Right renal cortex interstitium (tissue), 3 donors: ENCODE results near the gene DCANP1. TPM values are rescaled to one million over a fixed set of nuclear protein-coding genes. Genes with fewer than 3 reads are reported as not detected.
"Not testable (repeated sequence)": the region's sequence is repeated elsewhere in the genome, so short reads cannot be mapped to it uniquely, and the experiment has no call there.

Experiments used
- DNase-seq, 3 donors: peaks; one replicate each; pipeline ENCODE4 v3.0.0-alpha.2; 2013; ENCODE audit warnings: low read depth in 3 of 3, low spot score in 2 of 3
- polyA plus RNA-seq, 3 donors: library from polyadenylated mRNA; unstranded; fragments of 120-200 nt; gene quantifications; one replicate each; pipeline ENCODE4 v1.2.1, GENCODE V29; 2013; ENCODE audit not compliant: insufficient read length in 3 of 3

The DCANP1 gene, protein sequence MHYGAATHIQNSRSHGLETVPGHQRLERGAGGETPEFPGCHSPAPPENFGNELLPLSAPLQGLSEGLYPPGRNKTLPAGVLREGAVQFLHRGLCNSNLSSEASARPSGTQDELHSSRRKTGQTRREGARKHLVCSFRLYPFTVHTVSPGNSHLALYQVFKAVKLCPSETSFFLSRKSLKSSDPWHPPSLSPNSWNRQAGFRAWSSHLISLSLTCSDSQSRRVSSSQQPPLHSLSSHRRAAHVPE
- under 1 TPM in 1 of 3 donors, not detected in 2; 0.18 TPM for polyA plus RNA-seq

DNA sequence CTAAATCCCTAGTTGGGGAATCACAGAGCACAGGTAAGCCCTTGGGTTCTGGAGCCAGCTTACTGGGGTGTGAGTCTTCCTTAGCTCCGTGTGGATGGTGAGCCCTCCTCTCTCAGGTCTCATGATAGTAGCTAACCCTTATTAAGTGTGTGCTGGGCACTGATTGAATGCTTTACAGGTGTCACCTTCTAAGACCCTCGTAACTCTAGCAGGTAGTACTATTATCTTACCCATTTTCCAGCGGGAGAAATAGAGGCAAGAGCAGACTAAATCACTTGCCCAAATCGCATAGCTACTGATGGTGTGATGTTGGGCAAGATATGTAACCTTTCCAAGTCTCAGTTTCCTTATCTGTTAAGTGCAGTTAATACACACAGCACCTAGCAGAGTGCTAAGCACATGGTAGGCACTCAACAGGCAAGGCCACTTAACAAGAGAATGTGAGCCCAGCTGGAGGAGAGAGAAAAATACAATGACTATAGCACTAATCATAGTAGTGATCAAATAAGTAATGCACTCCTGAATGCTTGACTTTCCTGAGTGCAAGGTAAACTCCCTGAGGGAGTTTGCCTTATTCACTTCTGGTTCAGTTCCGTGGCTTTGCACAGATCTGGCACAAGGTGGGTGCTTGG, at the start of gene DCANP1:
Gene DCANP1, minus strand, starts transcription at position 51 of the 632 bp plus-strand sequence. CDS start 240 bp downstream, outside the sequence.
- no peak for DNase-seq

DNA sequence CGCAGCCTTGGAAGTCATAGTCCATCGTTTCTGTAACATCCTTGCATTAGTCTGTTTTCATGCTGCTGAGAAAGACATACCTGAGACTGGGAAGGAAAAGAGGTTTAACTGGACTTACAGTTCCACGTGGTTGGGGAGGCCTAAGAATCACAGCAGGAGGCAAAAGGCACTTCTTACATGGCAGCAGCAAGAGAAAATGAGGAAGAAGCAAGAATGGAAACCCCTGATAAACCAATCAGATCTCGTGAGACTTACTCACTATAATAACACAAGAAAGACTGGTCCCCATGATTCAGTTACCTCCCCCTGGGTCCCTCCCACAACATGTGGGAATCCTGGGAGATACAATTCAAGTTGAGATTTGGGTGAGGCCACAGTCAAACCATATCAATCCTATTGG, 48.4 kb upstream of the DCANP1 start:
- DNase-seq: not testable (repeated sequence)

DNA sequence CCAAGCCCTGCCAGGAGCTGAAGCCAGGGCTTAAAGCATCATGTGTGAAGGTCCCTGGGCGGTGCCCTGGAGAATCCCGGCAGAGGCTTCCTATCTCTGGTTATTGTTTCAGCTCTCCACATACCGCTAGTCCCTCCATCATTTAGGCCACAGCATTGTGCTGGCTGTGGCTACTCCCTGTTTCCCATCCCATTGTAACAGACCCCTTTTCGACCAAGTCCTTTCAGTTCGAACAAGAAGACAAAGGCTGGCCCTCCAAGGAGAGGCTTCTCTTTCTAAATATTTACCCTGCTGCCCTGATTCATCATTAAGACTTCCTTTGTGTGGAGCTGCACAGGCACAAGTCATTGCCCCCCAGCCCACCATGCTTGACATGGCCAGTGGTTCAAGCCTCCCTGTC, 47.0 kb upstream of the DCANP1 start:
- DNase-seq: no peak

DNA sequence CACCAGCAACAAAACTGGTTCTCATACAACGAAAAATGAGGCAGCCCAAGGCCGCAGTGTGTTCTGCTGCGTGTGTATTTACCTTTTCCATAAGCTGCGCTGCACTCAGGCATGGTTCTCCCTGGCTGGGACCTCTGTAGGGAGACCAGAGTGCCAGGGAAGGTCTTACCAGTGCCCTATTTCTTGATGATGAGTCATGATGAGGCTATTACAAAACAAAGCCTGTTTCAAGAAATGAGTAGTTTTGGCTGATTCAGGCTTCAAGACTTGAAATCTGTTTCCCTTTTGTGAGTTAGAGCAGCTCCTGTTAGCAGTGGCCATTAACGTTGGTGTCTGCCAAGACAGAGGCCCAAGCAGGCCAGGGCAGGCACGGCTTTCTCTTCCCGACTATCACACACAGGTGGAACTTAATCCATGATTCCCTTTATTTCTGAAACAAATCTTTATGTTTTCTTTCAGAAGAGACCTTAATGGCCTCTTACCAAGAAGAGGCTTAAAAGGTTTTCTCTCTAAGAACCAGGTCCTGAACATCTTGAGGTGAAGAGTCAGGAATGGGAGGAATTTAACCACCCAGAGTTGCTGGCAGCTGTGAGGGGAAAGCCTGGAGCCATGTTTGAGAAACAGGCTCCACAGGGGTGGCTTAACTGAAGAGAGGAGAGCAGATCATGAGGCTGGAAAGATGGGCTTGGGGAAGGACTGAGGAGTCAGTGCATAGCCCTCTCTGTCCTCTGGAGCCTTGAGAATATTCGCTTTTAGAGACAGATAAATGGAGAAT, 46.4 kb upstream of the DCANP1 start:
- no peak for DNase-seq

DNA sequence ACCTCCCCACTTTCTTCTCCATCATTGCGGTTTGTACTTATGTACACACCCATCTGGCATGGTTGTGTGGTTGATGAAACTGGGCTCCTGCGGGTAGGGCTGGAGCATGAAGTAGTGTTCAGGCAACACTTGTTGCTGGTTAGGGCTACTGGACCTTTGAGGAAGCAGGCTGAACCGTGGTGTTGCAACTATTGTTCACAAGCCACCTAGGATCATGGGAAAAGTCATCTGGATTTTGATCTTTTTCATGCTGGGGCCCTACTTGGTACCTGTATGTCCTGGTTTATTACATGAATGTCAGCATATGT, 45.1 kb upstream of the DCANP1 start:
- no peak for DNase-seq

DNA sequence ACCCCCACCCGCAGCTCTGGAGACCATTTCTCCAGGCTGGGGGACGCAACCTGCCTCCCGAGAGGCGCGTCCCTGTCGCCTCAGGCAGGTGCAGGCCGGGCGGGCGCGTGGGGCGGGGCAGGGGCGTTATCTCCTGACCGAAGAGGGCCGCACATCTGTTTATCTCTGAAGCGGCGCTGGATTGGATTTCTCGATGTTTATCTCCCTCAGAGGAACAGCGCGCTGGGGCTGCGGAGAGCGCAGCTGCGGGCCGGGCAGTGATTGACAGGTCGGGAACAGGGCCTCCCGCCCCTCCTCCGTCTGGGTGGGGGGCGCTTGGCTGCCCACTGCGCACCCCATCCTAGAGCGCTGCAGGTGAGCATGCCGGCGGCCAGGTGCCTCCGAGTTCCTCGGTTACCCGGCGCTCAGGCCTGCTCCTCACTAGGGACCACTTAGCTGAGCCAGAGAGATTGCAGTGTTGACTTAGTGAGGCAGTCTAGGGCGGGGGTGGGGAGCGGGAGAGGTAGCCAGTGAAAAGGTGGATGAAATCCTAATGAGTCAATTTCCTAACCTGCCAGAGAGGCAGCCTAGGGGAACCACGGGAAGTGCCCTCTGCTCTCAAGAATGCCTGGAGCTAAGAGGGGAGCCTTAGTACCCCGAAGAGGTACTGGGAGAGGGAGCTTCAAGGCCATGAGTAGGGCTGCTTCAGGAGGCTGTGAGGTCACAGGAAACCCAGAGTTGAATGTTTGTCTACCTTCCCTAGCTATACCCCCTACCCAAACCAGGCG, 44.6 kb upstream of the DCANP1 start:
- DNase-seq: no peak

DNA sequence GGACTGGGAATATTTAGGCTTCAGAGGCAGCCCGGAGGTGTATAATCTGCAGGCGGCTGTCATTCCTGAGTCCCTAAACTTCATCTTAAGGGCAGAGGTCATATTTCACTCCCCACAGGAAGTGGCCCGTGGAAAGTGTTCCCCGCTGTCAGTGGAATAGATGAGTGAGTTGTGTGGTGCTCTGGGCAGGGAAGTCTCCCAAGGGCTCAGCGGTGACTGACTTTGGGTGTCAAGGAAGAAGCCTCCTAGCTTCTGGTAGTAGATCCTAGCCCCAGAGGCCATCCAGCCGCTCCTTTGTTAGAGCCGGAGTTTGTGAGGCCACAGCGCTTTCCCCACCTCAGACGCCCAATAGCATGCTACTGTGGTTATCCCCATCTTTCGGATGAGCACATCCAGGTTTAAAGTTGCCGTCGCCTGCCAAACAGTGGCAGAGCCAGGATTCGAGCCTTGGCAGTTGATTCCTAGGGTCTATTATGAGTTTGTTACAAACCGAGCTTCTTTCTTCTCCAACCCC, 43.9 kb upstream of the DCANP1 start:
- DNase-seq: no peak

DNA sequence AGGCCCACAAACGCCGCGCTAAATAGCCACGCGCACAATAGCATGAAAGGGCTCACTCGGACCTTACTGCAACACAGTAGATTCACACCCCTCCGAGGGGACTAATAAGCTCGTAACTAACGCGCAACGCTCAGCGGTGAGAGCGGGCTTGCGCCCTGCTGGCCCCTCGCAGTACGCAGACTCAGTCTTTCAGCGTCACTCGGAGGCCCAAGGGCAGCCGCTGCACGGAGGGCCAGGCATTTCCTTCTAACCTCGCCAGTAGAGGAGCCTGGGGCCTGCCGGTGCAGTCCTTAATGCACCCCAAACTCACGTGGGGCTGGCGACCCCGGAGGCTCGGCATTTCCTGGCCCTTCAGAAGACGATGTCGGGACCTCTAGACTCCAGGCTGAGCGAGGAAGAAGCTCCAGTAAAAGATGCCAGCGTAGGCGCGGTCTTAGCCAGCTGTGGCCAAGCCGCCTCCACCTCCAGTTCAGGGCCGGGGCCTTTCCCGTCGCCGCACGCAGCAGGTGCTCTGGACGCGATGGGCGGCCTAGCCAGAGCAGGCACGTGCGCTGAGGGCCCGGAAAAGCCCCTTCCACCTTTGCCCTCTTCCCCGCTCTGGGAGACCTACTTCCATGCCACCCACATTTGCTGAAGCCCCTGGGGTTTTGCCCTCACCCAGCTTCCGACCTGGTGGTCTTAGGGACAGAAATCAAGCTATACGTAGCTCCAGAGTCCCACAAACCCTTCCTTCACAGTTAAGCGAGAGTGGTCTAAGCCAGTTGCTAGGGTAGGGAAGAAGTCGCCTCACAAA, 43.3 kb upstream of the DCANP1 start:
- no peak for DNase-seq

DNA sequence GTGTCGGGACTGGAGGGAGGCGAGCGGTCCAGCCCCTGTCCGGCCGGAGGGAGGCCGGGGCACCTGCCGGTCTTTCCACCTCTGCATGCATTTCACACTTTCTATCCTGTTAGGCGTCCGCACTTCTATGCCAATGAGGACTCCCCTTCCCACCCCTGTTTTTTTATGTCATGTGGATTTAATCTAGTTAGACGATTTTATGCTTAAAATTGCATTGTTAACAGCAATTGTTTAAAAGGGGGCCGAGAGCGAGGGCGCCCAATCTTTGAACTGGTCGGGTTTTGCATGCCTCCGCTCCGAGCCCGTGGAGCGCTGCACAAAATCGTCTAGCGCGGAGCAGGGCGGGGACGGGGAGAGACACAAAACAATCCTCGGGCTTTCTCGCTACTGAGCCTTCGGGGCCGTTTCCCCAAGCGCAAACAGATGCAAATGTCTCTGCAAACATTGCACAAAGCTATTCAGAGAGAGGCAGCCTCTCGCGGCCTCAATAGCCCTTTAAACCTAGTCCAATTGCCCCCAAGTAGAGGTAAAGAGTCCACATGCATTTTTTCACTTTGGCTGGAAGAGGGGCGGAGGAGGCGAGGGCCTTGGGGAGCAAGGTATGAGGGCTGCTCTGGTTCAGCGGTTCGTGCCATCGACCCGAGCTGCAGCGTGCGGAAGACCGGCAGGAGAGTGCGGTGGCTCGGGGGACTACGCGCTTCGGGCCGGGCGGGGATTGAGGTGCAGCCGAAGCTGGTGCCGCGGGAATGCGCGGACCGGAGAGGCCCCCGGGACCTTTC, 42.5 kb upstream of the DCANP1 start:
- DNase-seq: no peak

DNA sequence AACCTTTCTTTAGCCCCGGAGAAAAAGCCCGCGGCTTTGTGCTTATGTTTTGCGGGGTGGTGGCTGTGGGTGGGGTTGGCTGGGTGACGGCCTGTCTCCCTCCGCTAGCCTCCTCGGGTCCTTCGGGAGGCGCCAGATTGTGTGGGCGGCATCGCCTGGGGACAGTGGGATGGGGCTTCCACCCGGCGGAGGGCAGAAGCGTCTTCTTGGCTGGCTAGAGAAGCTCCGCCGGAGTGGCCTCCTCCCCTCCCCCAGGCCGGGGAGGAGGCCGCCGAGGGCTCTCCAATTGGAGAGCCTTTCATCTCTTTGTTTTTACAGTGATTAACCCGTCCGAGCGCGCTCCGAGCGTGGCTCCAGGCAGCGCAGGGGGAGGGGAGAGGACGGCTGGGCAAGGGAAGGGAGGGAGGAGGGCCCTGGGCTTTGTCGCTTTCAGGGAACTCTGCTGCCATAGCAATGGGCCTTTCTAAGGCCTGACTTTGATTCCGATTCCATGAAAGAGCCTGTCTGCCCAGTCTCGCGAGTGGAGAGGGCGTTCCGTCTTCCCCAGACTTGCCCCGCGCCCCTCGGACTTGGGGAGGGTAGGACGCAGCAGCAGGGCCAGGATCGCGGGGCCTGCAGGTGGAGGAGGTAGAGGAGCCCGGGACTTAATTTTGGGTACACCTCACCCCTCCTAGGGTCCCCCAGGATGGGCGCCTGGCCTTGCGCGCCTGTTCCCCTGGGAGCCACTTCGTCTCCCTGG, 41.7 kb upstream of the DCANP1 start:
- peak in 1 of 3 donors; percentile 59 for DNase-seq

DNA sequence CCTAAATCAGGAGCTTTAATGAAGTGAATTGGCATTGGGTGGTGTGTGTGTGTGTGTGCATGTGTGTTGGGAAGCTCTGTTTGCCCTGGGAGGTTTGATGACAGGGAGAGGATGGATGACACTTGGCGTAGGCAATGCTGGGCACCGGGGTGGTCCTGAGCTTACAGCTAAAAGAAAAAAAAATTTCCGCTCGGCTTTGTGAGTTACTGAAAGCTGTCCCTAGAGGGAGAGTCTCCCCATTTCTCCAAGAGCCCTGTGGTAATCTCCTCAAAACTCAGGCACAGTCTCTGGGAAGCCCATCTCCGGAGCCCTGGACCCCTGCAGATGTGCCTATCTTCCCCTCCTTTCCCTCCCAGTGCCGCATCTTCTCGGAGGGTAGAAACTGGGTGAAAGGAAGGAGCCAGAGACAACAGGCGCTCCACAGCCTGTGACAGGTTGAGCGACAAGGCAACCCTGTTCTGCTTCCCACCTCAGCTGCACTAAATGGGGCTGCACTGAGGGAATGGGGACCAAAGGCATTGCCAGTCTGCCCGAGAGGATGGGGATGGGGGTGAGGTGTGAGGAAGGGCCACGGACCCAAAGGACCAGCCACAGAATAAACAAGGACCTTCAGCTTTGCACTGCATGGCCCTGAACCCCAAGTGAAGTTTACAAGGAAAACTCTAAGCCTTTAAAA, 40.8 kb upstream of the DCANP1 start:
- DNase-seq: no peak

DNA sequence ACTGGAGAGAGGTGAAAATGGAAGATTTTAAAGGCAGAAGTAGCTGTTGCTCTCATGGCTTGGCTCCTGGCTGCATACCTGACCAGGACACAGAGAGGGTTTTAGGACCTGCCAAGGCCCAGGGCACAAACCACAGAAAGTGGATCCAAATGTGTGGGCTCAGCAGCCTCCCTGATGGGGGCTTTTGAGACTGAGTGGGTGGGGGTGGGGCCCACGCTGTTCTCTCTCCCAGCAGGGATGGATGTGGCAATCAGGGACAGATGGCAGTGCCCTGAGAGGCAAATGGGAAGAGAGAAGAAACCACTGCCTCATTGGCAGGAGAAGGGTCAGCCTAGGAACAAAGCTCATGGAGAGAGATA, 39.9 kb upstream of the DCANP1 start:
- DNase-seq: no peak

DNA sequence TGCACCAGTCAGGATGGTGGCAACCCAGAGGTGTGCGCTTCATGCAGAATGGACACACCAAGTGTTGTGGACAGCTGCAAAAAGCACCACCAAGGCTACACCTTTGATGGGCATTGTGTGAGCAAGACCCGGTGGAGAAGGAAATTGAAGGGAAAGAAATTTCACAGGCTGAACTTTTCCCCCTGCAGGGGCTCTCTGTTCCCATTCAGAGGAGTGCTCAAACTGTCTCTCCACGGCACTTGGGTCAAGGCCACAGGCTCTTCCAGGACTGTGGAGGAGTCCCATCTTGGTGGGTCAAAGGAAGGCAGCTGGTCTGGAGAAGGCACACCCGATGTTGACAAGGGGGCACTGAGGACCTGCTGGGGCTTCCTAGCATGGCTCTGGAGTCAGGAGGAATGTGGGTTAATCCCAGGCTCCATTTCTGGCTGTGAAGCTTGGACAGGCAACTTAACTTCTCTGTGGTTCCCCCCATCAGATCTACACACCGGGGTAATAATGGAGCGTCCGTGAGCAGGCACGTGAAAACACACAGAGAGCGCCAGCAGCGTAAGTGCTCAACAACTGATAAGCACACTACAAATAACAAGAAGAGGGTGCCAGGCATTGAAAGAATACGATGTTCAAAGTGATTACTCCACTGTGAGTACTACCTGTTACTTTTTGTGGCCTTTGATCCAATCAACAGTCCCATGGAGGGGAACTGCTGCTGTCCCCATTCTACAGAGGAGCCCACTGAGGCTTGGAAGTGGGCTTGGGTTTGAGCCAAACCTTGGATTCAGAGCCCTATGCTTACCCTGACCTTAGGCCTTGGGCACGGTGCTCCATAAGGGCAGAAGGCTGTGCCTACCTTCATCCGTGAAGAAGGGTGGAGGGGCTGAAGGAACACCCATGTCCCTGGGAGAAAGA, 39.2 kb upstream of the DCANP1 start:
- no peak for DNase-seq

DNA sequence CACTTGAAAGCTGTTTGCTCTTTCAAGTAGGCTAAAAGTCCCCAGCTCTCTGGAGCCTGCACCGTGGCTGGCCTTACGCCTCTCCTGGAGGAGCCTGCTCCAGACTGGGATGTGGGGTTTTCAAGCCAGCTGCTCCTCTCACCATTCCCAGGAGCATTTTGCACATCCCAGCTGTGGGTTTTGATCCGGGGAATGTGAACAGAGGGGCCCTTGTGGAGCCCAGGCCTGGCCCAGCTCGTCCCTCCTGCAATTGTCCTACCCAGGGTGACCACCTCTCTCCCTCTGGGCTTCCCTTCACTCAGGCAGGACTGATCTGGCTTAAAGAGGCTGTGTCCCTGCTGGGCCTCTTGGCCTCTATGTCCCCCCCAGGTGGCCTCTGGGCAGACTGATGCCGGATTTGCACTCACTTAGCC, 37.5 kb upstream of the DCANP1 start:
- no peak for DNase-seq

DNA sequence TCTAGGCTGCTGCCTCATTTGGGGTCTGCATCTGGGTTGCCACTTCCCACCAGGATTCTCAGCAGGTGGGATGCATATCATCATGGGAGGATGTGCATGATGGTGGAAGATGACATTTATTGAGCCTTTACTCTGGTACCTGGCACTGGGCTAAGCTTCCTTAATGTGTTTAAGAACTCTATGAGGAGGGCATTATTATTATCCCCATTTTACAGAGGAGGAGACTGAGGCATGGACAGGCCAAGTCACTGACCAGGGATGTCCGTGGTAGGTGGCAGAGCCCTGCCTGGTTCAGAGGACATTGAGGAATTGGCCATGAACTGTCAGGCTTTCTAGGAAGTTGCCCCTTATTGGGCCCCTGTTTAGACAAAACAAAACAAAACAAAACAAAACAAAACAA, 36.1 kb upstream of the DCANP1 start:
- DNase-seq: no peak

DNA sequence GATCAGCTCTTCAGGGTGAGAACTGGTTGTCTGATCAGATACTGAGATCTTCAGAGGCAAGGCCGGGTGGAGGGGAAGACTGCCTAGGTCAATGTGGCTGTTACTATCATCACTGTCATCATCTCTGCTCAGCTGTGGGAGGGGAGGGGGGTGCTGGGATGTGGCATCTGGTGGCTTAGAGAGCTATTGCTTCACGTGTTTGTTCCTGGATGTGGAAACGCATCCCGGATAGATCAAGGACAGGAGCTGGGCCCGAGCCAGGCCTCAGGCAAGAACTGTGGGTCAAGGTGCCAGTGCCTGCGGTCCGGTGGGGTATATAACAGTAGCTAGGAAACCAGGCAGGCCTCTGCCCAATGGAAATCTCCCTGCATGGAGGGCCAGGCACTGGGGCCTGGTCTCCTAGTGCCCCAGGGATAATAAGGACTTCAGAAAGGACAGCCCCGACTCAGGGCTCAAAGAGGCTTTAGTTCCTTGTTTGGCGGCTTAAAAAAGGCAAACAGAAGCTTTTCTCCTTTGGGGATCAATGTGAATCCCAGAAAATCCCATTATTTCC, 35.3 kb upstream of the DCANP1 start:
- no peak for DNase-seq

DNA sequence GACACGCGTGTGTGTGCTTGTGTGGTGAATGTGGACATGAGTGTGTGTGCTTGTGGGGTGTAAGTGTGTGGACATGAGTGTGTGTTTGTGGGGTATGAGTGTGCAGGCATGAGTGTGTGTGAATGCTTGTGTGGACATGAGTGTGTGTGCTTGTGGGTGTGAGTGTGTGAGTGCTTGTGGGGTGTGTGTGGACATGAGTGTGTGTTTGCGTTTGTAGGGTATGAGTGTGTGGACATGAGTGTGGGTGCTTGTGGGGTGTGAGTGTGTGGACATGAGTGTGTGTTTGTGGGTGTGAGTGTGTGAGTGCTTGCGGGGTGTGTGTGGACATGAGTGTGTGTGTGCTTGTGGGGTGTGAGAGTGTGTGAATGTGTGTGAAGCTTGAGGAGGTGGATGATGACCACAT, 34.8 kb upstream of the DCANP1 start:
- DNase-seq: no peak
